ENCODE data around the gene PRDX2. TPM values are rescaled to one million over a fixed set of nuclear protein-coding genes. Genes with fewer than 3 reads are reported as not detected.

Gene PRDX2
- total RNA-seq, 3 donors from 2014 or later: 225 to 266 (median 256) TPM

- Histone ChIP-seq H3K9me3 (no peaks in the 10 kb centered on the region), H3K4me3 (no peak overlapping the region), H3K4me1 (ENCODE audit: low read depth) (peaks cover 10% of the 10 kb centered on the region), H3K36me3 (ENCODE audit: low read depth) (no peaks in the 10 kb centered on the region)
- intact Hi-C loops (cut with DNase I, micrococcal nuclease): no loop called here
- no peak for ATAC-seq
- peak in 1 of 3 donors; percentile 12 for DNase-seq
- no peak for TF ChIP-seq CTCF (IDR thresholded peaks at IDR 0.05)
Measured at GRCh38 chr19:12842511-12842910, 40.9 kb upstream of the PRDX2 start.

GRCh38 chr19:12841094-12841493 lies 39.5 kb upstream of the PRDX2 start:
- Histone ChIP-seq H3K9me3 (no peaks in the 10 kb centered on the region), H3K4me3 (no peak overlapping the region), H3K4me1 (ENCODE audit: low read depth) (peaks cover 10% of the 10 kb centered on the region), H3K36me3 (ENCODE audit: low read depth) (no peaks in the 10 kb centered on the region)
- DNase-seq: peak; percentile 32 to 54 (median 46)
- no peak for TF ChIP-seq CTCF (IDR thresholded peaks at IDR 0.05)
- ATAC-seq: no peak
- intact Hi-C loops (cut with DNase I, micrococcal nuclease): no loop called here

- no peak for TF ChIP-seq CTCF (IDR thresholded peaks at IDR 0.05)
- DNase-seq (peak; percentile 83 to 89 (median 87)), ATAC-seq (peak; percentile 92)
- H3K4me3 ChIP-seq: no peak overlapping the region
- intact Hi-C loops (cut with DNase I, micrococcal nuclease): no loop called here
- H3K9me3 ChIP-seq: no peaks in the 10 kb centered on the region
- H3K36me3 ChIP-seq (ENCODE audit: low read depth): no peaks in the 10 kb centered on the region
- H3K4me1 ChIP-seq (ENCODE audit: low read depth): peaks cover 10% of the 10 kb centered on the region
Measured at GRCh38 chr19:12840091-12841079, 38.8 kb upstream of the PRDX2 start.

- no peak for TF ChIP-seq CTCF (IDR thresholded peaks at IDR 0.05)
- Histone ChIP-seq H3K4me3 (no peak overlapping the region), H3K4me1 (ENCODE audit: low read depth) (peaks cover 10% of the 10 kb centered on the region), H3K36me3 (ENCODE audit: low read depth) (no peaks in the 10 kb centered on the region), H3K9me3 (no peaks in the 10 kb centered on the region)
- ATAC-seq: no peak
- intact Hi-C loops (cut with DNase I, micrococcal nuclease): no loop called here
- DNase-seq: peak in 1 of 3 donors; percentile 47
Measured at GRCh38 chr19:12838886-12839756, 37.5 kb upstream of the PRDX2 start.

- DNase-seq (peak; percentile 51 to 68 (median 52)), ATAC-seq (peak; percentile 79)
- H3K9me3 ChIP-seq: no peaks in the 10 kb centered on the region
- peak; percentile 46 for TF ChIP-seq CTCF (IDR thresholded peaks at IDR 0.05)
- no peak within 1 kb of the TSS for H3K4me3 ChIP-seq
- intact Hi-C loops (cut with DNase I, micrococcal nuclease): no loop called here
- no peaks in the 10 kb centered on the region for H3K36me3 ChIP-seq (ENCODE audit: low read depth)
- peaks cover 13% of the 10 kb centered on the region for H3K4me1 ChIP-seq (ENCODE audit: low read depth)
Measured at GRCh38 chr19:12838182-12838885, 36.7 kb upstream of the PRDX2 start, which contains the start of gene MAST1. TSS of gene MAST1 (plus strand) at chr19:12838515. CDS start at chr19:12838573, 58 bp downstream.
